HEK293T (cell line): ENCODE measurements around the gene ARFIP1.

Source experiments
- BHLHE40 ChIP-seq: fragments of 450-650 bp; IDR thresholded peaks from 2 replicates; pipeline ENCODE4 v1.6.1; 2016; ENCODE audit warnings: mild to moderate bottlenecking, moderate library complexity, borderline replicate concordance
- CTBP1 ChIP-seq: fragments of 450-650 bp; IDR thresholded peaks from 2 replicates; pipeline ENCODE4 v1.6.1; 2016; ENCODE audit warnings: borderline replicate concordance
- ELF4 ChIP-seq: fragments of 450-650 bp; IDR thresholded peaks from 2 replicates; pipeline ENCODE4 v1.6.1; 2017; ENCODE audit warnings: antibody characterized with exemption
- FOXA1 ChIP-seq: fragments of 450-650 bp; IDR thresholded peaks from 2 replicates; pipeline ENCODE4 v1.6.1; 2016; ENCODE audit warnings: mild to moderate bottlenecking
- FOXK2 ChIP-seq: fragments of 450-650 bp; IDR thresholded peaks from 2 replicates; pipeline ENCODE4 v1.6.1; 2016; ENCODE audit warnings: mild to moderate bottlenecking
- FOXM1 ChIP-seq: fragments of 450-650 bp; IDR thresholded peaks from 2 replicates; pipeline ENCODE4 v1.6.1; 2017; ENCODE audit warnings: mild to moderate bottlenecking, borderline replicate concordance
- HDGF ChIP-seq: fragments of 450-650 bp; IDR thresholded peaks from 2 replicates; pipeline ENCODE4 v1.6.1; 2017; ENCODE audit warnings: antibody characterized with exemption, borderline replicate concordance
- L3MBTL2 ChIP-seq: fragments of 450-650 bp; conservative IDR thresholded peaks from 2 replicates; pipeline ENCODE4 v1.6.1; 2016; ENCODE audit warnings: mild to moderate bottlenecking
- NFRKB ChIP-seq: fragments of 450-650 bp; IDR thresholded peaks from 2 replicates; pipeline ENCODE4 v1.6.1; 2016; ENCODE audit warnings: mild to moderate bottlenecking, moderate library complexity
- SP1 ChIP-seq: fragments of 450-650 bp; IDR thresholded peaks from 2 replicates; pipeline ENCODE4 v1.6.1; 2017
- SUZ12 ChIP-seq: fragments of 450-650 bp; IDR thresholded peaks from 2 replicates; pipeline ENCODE4 v1.6.1; 2016; ENCODE audit warnings: mild to moderate bottlenecking
- TARDBP ChIP-seq: fragments of 450-650 bp; IDR thresholded peaks from 2 replicates; pipeline ENCODE4 v1.6.1; 2016
- ZNF384 ChIP-seq: fragments of 450-650 bp; IDR thresholded peaks from 2 replicates; pipeline ENCODE4 v1.6.1; 2016
- TF ChIP-seq, protein P1 (sequence below): fragments of 450-650 bp; IDR thresholded peaks from 2 replicates; pipeline ENCODE4 v1.6.1; 2016

DNA sequence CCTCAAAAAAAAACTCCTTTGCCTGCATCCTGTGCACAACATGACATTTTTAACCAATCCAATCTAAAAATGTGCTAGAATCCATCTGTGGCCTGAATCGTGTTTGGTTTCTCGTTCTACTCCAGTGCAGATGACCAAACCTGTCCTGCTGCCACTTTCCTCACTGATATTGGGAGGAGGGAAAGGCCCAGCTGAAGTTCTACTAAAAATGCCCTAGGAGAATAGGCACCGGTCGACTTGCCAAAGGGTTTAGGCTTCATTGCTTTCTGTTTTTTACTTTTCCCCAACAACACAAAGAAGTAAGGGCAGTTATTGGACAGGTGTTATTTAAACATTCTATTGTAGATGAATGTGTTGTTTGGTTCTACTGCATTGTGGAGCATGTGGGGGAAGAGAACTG is 148.5 kb downstream of the ARFIP1 start:
- TF ChIP-seq FOXK2 (no peak), CTBP1 (no peak), TARDBP (no peak), HDGF (no peak), SP1 (no peak), NFRKB (no peak), SUZ12 (no peak), ZNF384 (no peak), BHLHE40 (no peak), FOXA1 (no peak), ELF4 (no peak), FOXM1 (no peak), L3MBTL2 (no peak)
- TF ChIP-seq, protein P1, sequence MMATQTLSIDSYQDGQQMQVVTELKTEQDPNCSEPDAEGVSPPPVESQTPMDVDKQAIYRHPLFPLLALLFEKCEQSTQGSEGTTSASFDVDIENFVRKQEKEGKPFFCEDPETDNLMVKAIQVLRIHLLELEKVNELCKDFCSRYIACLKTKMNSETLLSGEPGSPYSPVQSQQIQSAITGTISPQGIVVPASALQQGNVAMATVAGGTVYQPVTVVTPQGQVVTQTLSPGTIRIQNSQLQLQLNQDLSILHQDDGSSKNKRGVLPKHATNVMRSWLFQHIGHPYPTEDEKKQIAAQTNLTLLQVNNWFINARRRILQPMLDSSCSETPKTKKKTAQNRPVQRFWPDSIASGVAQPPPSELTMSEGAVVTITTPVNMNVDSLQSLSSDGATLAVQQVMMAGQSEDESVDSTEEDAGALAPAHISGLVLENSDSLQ: no peak
